Activated CD8-positive, alpha-beta memory T cell treated with anti-CD3 and anti-CD28 coated beads, Interleukin-2, amount 50 U/mL, for 1 hour (primary cell): Measurements from ENCODE around the gene PIANP.
"Not testable (repeated sequence)": the region's sequence is repeated elsewhere in the genome, so short reads cannot be mapped to it uniquely, and the experiment has no call there.

Experiments used
- DNase-seq: peaks from one replicate; pipeline ENCODE4 v3.0.0-alpha.2; 2020; ENCODE audit errors: extremely low read depth

PIANP gene

GRCh38 chr12:6708351-6708750 lies 7.7 kb upstream of the PIANP start:
- not testable (repeated sequence) for DNase-seq

DNA sequence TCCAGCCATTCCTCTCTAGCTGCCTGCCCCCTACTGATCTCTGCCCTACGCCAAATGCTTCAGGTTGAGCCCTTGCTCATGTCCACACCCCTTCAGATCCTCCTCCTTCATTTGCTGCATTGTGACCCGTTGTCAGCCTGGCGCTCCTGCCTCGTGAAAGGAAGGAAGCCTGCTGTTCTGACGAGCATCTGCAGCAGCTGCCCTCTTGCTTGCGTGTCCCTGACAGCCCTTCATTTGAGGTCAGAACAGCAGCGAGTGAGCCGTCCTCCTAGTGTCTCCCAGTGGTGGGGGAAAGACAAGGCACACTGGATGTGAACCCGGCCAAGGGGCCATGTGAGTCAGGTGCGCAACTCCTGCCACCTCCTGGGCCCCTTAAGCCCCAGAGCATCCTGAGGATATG lies 3.0 kb upstream of the PIANP start:
- DNase-seq: no peak

- DNase-seq: no peak
Observed at GRCh38 chr12:6701078-6701768, 608 bp upstream of the PIANP start.

DNA sequence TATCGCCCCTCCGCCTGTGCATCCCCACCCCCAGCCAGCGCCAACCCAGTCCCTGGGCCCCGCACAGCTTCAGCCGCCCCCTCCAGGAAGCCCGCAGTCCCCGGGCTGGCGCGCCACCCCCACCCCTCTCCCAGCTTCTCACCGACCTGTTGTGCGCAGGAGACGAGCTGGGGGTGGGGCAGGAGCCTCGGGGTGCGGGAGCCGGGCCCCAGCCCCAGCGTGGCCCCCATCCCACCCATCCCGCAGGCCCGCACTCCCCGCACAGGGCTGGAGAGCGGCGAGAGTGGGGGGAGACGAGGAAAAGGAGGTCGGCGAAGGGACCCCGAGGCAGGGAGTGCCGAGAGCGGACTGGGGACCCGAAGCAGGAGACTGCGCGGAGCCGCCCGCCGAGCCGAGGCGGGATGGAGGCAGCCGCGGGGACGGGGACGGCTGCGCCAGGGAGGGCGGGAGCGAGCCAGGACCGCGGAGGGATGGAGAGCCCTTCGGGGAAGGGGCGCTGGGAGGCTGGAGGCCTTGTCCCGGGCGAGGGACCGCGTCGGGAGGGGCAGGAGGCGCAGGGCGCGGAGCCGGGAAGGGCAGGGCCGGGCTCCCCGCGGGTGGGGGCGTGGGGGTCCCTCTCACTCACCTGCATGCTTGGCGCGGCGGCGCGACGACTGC lies 498 bp downstream of the PIANP start:
- DNase-seq: no peak

DNA sequence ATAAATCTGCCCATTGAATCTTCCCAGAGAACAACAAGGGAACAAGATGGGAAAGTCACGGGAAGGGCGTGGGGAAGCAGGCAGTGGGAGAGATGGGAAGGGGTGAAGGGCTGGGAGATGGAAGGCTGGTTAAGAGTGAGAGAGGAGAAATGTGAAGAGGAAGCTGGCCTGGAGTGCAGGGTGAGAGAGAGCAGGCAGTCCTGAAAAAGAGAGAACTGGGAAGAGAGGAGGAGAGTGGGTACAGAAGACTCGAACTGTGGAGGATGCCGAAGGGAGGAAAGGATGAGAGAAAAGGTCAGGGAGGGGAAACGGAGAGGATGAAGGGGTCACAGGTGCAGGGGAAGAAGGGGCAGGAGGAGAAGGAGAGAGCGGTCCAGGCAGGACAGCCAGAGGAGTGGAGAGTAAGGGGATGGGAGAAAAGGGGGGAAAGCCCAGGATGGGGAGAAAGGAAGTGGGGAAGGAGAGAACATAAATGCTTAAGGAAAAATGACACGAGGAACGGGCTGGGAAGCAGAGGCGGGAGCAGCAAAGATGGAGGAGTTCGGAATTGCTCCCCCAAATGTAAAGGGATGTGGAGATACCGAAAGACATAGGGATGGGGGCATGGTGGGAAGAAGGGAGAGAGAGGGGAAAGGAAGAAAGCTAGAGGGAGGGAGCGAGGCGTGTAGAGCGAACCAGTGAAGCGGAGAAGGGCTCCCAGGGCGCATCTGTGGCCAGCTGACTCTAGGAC lies 1.2 kb downstream of the PIANP start:
- no peak for DNase-seq

- no peak for DNase-seq
Observed at GRCh38 chr12:6698352-6699046, 2.1 kb downstream of the PIANP start.

DNA sequence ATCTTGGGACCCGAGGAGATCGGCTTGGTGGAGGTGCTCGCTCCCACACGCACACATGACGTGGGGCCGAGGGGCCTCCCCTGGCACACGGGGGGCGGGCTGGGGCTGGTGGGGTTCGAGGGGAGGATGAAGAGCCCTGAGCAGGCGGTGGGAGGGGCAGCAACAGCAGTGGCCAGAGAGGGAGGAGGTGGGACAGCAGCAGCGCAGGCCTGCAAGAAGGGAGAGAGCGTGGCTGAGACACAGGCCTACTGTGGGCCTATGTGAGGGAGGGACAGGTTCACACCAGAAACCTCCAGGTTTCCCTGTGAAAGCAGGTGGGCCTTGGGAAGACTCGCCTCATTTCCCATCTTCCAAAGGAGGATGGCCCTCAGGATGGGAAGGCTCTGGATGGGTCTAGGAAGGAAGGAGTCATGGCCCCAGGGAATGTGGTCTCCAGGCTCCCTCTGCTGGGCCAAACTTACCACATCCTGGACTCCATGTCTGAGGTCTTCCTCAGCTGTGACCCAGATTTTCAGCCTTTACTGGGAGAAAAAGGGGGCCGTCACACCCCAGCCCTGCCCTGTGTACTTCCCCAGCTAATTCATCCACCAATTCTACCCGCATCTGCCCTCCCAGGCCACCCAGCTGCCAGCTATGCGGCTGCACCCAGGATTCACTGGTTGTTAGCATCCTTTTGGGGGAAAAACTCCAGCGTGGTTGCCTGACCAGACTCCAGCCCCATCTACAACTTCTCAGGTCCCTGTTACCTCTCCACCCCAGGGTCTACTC lies 2.8 kb downstream of the PIANP start:
- no peak for DNase-seq

DNA sequence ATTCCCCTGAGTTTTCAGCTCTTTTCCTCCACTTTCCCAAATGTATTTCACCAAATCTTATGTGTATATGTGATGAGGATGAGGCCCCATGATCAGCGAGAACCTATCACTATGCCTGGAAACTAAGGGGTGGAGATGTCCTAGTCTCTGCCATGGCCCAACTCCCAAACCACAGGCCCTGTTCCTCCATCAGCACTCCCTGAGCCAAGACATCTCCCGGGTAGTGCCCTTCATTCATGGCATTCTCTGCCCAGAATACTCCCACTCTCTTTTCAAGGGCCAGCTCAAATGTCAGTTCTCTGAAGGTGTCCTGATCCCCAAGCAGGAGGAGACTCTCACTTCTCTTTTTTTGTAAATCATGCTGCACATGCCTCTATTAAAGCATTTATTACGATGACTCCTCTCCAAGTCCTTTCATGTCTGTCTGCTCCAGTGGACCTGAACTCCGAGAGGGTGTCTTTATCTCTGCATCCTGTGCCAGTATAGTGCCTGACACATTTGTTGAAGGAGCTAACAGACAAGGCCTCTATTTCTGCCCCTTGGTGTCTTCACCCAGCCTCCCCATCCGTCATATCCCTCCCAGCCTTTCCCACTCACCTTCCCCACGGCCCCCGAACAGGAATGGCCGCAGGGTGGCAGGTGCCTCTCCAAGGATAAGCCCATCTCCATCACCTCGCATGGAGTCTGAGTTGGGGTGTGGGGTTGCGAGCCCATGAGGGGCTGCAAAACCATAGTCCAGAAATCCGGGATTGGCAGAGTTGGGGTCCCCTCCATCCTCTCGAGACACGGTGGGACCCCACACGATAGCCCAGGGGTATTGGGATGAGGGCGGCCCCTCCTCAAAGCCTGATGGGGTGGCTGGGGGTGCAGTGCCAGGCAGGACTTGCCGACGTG lies 3.7 kb downstream of the PIANP start:
- DNase-seq: no peak

DNA sequence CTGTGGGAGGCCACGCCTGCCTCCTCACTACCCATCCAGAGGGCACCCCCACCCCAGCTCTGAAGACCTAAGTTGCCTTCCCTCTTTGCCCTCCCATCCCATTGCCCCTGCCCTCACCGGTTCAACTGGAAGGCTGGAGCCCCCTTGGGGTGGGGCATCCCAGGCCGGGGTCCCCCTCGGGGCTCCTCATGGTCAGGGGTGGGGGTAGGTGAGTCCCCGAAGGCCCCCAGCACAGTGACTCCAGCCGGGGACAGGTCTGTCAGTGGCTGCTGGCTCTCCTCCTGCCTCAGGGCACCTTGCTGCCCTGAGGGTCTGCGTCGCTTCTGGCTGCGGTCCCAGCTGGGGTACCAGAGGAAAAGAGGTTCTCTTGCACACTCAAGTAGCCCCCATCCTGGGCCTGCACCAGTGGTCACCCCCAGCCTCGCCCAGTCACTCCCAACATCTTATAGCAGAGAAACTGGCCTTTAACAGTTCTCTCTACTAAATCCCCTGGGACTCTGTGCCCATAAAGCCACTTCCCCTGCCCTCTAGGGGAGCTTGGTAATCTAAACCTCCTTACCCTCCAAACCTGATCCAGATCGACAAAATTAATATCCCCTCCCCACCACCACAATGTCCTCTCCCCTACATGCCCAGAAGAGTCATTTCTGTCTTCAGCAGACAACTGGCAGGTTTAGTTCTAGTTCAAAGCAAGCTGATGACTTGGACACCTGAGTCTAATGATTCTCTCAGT lies 5.1 kb downstream of the PIANP start:
- DNase-seq: no peak

GRCh38 chr12:6694701-6695100 lies 5.9 kb downstream of the PIANP start:
- DNase-seq: no peak

DNA sequence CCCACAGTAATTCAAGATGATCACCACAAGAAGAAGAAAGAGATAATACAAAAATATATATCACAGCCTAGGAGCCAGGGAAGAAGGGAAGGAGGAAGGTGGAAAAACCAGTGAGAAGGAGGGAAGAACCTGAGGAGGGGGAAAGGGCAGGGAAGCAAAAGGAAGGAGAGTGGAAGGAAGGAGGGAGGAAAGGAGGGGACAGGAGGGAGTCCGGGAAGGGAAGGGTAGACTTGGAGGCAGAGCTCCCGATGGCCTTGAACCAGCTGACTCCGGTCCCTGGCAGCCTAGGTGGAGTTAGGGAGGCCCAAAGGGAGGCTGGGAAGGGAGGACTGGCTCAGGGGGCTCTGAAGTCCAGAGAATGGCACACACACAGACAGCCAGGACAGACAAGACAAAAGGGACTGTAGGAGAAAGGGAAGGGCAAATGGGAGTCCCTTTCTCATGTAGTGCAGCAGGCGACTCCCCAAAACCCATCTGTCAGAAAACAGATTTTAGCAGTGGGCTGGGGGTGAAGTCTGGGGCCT lies 6.7 kb downstream of the PIANP start:
- DNase-seq: no peak

- DNase-seq: no peak
Observed at GRCh38 chr12:6692888-6693287, 7.7 kb downstream of the PIANP start.

- DNase-seq: no peak
Observed at GRCh38 chr12:6691473-6691872, 9.1 kb downstream of the PIANP start.

- peak; percentile 91 for DNase-seq
Observed at GRCh38 chr12:6688999-6689882, 11.4 kb downstream of the PIANP start, which contains the start of gene ZNF384. Gene ZNF384, minus strand, starts transcription at chr12:6689375. Its CDS starts 9,855 bp downstream, at chr12:6679520.

- no peak for DNase-seq
Observed at GRCh38 chr12:6688543-6688998, 12.0 kb downstream of the PIANP start.

GRCh38 chr12:6685814-6686213 lies 14.8 kb downstream of the PIANP start:
- DNase-seq: no peak

GRCh38 chr12:6684609-6685008 lies 16.0 kb downstream of the PIANP start:
- DNase-seq: no peak

DNA sequence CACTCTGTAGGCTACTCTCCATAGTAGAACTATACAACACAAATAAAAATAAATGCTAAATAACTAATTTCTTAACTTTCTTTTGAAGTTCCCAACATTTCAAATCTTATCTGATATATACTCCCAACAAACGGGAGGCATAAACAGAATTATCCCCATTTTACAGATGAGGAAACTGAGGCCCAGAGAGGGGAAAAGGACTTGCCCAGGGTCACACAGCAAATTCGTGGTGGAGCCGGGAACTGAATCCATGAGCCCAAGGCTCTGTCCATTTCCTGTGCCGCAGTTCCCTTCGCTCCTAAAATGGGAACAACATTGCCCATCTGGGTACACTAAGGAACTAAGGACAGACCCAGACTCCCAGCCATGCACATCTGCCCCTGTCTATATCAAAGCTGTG lies 23.7 kb downstream of the PIANP start:
- no peak for DNase-seq
